PFSK-1 (cell line): ENCODE data around the gene LNX1.

Experiments used
- FOXP2 ChIP-seq: optimal IDR thresholded peaks from 2 replicates; pipeline ENCODE3; 2011; ENCODE audit warnings: borderline replicate concordance, control low read depth, inconsistent platforms; ENCODE audit not compliant: insufficient read depth; ENCODE audit errors: extremely low read length, extremely low read depth
- POLR2AphosphoS5 ChIP-seq: IDR thresholded peaks from 2 replicates; pipeline ENCODE4 v1.6.1; 2012; ENCODE audit warnings: low read depth, mild to moderate bottlenecking, control low read depth, low read length, moderate library complexity
- SIN3A ChIP-seq: IDR thresholded peaks from 2 replicates; pipeline ENCODE4 v1.6.1; 2012; ENCODE audit warnings: mild to moderate bottlenecking, low read length, moderate library complexity, borderline replicate concordance; ENCODE audit not compliant: insufficient read depth
- TAF1 ChIP-seq: IDR thresholded peaks from 2 replicates; pipeline ENCODE4 v1.6.1; 2012; ENCODE audit warnings: low read length, control low read depth, borderline replicate concordance; ENCODE audit not compliant: insufficient read depth
- TF ChIP-seq, protein P1 (sequence below), 2 experiments: IDR thresholded peaks; 2 replicates each; pipeline versions ENCODE4 v1.6.1 to v1.8.0; 2011 to 2012; ENCODE audit warnings: low read depth in 2 of 2, low read length in 2 of 2, control low read depth in 1 of 2, inconsistent platforms in 1 of 2, mild to moderate bottlenecking in 1 of 2, moderate library complexity in 1 of 2; ENCODE audit not compliant: insufficient read depth in 1 of 2

LNX1 gene

GRCh38 chr4:53573696-53574095, 17.6 kb downstream of the LNX1 start:
- TF ChIP-seq, protein P1, sequence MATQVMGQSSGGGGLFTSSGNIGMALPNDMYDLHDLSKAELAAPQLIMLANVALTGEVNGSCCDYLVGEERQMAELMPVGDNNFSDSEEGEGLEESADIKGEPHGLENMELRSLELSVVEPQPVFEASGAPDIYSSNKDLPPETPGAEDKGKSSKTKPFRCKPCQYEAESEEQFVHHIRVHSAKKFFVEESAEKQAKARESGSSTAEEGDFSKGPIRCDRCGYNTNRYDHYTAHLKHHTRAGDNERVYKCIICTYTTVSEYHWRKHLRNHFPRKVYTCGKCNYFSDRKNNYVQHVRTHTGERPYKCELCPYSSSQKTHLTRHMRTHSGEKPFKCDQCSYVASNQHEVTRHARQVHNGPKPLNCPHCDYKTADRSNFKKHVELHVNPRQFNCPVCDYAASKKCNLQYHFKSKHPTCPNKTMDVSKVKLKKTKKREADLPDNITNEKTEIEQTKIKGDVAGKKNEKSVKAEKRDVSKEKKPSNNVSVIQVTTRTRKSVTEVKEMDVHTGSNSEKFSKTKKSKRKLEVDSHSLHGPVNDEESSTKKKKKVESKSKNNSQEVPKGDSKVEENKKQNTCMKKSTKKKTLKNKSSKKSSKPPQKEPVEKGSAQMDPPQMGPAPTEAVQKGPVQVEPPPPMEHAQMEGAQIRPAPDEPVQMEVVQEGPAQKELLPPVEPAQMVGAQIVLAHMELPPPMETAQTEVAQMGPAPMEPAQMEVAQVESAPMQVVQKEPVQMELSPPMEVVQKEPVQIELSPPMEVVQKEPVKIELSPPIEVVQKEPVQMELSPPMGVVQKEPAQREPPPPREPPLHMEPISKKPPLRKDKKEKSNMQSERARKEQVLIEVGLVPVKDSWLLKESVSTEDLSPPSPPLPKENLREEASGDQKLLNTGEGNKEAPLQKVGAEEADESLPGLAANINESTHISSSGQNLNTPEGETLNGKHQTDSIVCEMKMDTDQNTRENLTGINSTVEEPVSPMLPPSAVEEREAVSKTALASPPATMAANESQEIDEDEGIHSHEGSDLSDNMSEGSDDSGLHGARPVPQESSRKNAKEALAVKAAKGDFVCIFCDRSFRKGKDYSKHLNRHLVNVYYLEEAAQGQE (IDR thresholded peaks at IDR 0.05; ENCODE audit: insufficient read depth in 1 of 2, low read depth in 2 of 2, low read length in 2 of 2), result no peak
- TF ChIP-seq POLR2AphosphoS5 (no peak), SIN3A (no peak), TAF1 (no peak), FOXP2 (no peak)

DNA sequence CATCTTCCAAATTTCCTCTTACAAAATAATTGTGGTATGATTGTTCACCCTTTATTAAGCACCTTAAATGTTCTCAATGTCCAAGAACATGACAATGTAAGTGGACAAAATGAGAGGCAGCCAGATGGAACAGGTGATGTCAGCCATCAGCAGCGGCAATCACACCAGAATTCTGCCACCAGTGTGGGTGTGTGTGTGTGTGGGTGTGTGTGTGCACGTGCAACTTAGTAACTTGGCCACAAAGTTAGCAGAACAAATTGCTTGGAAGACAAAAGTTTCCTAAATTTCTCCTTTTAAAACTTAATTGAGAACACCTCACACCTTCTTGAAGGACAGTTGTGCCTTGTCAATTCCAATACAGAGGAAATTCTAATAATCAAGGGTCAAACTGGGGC, 18.7 kb downstream of the LNX1 start:
- no peak for TF ChIP-seq POLR2AphosphoS5

DNA sequence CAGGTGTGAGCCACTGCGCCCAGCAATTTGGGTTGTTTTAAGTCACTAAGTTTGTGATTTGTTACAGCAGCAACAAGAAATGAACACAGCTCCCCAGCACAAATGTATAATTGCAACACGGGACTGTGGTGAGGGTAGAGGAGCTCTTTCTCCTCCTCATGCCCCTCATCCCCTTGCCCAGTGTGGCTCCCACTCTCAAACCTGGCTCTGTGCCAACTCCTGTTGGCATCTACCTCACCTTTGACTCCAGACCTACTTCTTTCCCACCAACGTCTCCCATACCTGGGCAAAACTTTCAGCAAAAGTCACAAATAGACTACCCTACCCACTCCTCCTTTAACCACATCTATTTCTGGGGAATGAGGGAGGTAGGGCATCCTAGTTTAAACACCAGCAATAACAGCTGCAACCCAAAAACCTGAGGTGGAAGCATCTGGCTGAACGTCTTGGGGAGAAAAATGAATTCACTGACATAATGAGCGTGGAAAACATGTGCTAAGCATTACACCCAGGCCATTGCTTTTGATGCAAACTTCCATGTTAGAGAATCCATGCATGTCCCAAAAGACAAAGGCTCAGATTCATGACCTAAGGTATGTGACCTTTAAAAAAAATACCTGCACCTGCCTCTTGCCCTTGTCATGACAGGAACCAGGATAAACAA, 19.2 kb downstream of the LNX1 start:
- TF ChIP-seq, protein P1 (IDR thresholded peaks at IDR 0.05; ENCODE audit: insufficient read depth in 1 of 2, low read depth in 2 of 2, low read length in 2 of 2), result no peak
- no peak for TF ChIP-seq TAF1
- TF ChIP-seq FOXP2, result no peak
- no peak for TF ChIP-seq POLR2AphosphoS5
- TF ChIP-seq SIN3A, result no peak

GRCh38 chr4:53563824-53564223, 27.5 kb downstream of the LNX1 start:
- TF ChIP-seq POLR2AphosphoS5 (no peak), SIN3A (no peak), FOXP2 (no peak), TAF1 (no peak)
- TF ChIP-seq, protein P1 (IDR thresholded peaks at IDR 0.05; ENCODE audit: insufficient read depth in 1 of 2, low read depth in 2 of 2, low read length in 2 of 2), result no peak

GRCh38 chr4:53562409-53562808, 28.9 kb downstream of the LNX1 start:
- TF ChIP-seq POLR2AphosphoS5, result no peak
- TF ChIP-seq, protein P1 (IDR thresholded peaks at IDR 0.05; ENCODE audit: insufficient read depth in 1 of 2, low read depth in 2 of 2, low read length in 2 of 2), result no peak
- TF ChIP-seq SIN3A, result no peak
- no peak for TF ChIP-seq FOXP2
- TF ChIP-seq TAF1, result no peak
